ENCODE data around the gene CLTRN.

Gene CLTRN

GRCh38 chrX:15644560-15644872, 20.1 kb downstream of the CLTRN start:
- Histone ChIP-seq H4K20me1 (ENCODE audit: insufficient read depth, low read length) (no peaks in the 10 kb centered on the region), H3K9ac (ENCODE audit: low read length) (no peak overlapping the region), H3K9me3 (replicated peaks; ENCODE audit: insufficient read depth, low read length) (no peaks in the 10 kb centered on the region), H3K27me3 (replicated peaks; ENCODE audit: insufficient read depth, low read length) (no peaks in the 10 kb centered on the region), H3K79me2 (ENCODE audit: low read length) (no peaks in the 10 kb centered on the region), H3F3A (ENCODE audit: insufficient read depth, low read length) (no peaks in the 10 kb centered on the region), H3K4me2 (ENCODE audit: low read depth, low read length) (no peak overlapping the region), H3K4me3 (ENCODE audit: low read length) (no peak overlapping the region), H3K36me3 (replicated peaks; ENCODE audit: insufficient read depth, low read length) (no peaks in the 10 kb centered on the region), H3K4me1 (ENCODE audit: low read length) (no peaks in the 10 kb centered on the region), H2AFZ (ENCODE audit: low read length) (no peak overlapping the region), H3K27ac (ENCODE audit: low read length) (no peak overlapping the region), H3K9me2 (replicated peaks; ENCODE audit: insufficient read depth, low read length) (no peaks in the 10 kb centered on the region)
- no peak for DNase-seq
- TF ChIP-seq EZH2phosphoT487 (IDR thresholded peaks at IDR 0.05; ENCODE audit: low read length) (no peak), CTCF (IDR thresholded peaks at IDR 0.05; ENCODE audit: low read length) (no peak), EZH2 (optimal IDR thresholded peaks at IDR 0.05; ENCODE audit: low read depth, low read length) (no peak)

GRCh38 chrX:15643786-15644559, 20.6 kb downstream of the CLTRN start:
- H3K9ac ChIP-seq (ENCODE audit: low read length) = no peak overlapping the region
- no peak for DNase-seq
- H3K36me3 ChIP-seq (replicated peaks; ENCODE audit: insufficient read depth, low read length) = no peaks in the 10 kb centered on the region
- H3K79me2 ChIP-seq (ENCODE audit: low read length) = no peaks in the 10 kb centered on the region
- H3K4me2 ChIP-seq (ENCODE audit: low read depth, low read length) = no peak overlapping the region
- no peaks in the 10 kb centered on the region for H3K27me3 ChIP-seq (replicated peaks; ENCODE audit: insufficient read depth, low read length)
- H3K4me3 ChIP-seq (ENCODE audit: low read length) = no peak overlapping the region
- H3K9me2 ChIP-seq (replicated peaks; ENCODE audit: insufficient read depth, low read length) = no peaks in the 10 kb centered on the region
- H3K4me1 ChIP-seq (ENCODE audit: low read length) = no peaks in the 10 kb centered on the region
- H2AFZ ChIP-seq (ENCODE audit: low read length) = no peak overlapping the region
- H4K20me1 ChIP-seq (ENCODE audit: insufficient read depth, low read length) = no peaks in the 10 kb centered on the region
- TF ChIP-seq EZH2phosphoT487 (IDR thresholded peaks at IDR 0.05; ENCODE audit: low read length) (no peak), CTCF (IDR thresholded peaks at IDR 0.05; ENCODE audit: low read length) (no peak)
- no peaks in the 10 kb centered on the region for H3K9me3 ChIP-seq (replicated peaks; ENCODE audit: insufficient read depth, low read length)
- no peak overlapping the region for H3K27ac ChIP-seq (ENCODE audit: low read length)
- no peaks in the 10 kb centered on the region for H3F3A ChIP-seq (ENCODE audit: insufficient read depth, low read length)

DNA sequence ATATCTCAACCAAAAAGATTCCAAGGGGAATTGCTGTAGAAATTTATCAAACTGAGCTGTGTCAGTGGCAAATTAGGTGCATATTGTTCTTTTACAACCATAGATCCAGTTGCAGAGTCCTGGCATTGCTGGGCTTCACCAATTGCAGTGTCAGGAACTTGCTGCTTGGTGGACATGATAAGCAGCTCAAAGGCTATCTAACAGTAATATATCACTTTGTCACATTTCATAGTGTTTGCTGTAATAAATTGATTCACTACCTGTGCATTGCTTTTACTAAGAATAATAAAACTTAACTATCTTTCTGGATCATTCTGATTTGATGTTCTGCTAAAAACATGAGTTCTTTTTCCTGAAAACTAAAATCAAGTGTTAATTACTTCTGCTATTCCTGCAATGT, 33.0 kb downstream of the CLTRN start:
- Histone ChIP-seq H3K4me3 (ENCODE audit: low read length) (no peak overlapping the region), H2AFZ (ENCODE audit: low read length) (no peak overlapping the region), H3K4me1 (ENCODE audit: low read length) (no peaks in the 10 kb centered on the region), H3K9ac (ENCODE audit: low read length) (no peak overlapping the region), H3F3A (ENCODE audit: insufficient read depth, low read length) (no peaks in the 10 kb centered on the region), H3K36me3 (replicated peaks; ENCODE audit: insufficient read depth, low read length) (no peaks in the 10 kb centered on the region), H3K9me2 (replicated peaks; ENCODE audit: insufficient read depth, low read length) (no peaks in the 10 kb centered on the region), H3K4me2 (ENCODE audit: low read depth, low read length) (no peak overlapping the region), H3K9me3 (replicated peaks; ENCODE audit: insufficient read depth, low read length) (no peaks in the 10 kb centered on the region), H3K79me2 (ENCODE audit: low read length) (no peaks in the 10 kb centered on the region), H3K27me3 (replicated peaks; ENCODE audit: insufficient read depth, low read length) (no peaks in the 10 kb centered on the region), H3K27ac (ENCODE audit: low read length) (no peak overlapping the region), H4K20me1 (ENCODE audit: insufficient read depth, low read length) (no peaks in the 10 kb centered on the region)
- no peak for DNase-seq
- TF ChIP-seq CTCF (IDR thresholded peaks at IDR 0.05; ENCODE audit: low read length) (no peak), EZH2 (optimal IDR thresholded peaks at IDR 0.05; ENCODE audit: low read depth, low read length) (no peak), EZH2phosphoT487 (IDR thresholded peaks at IDR 0.05; ENCODE audit: low read length) (no peak)

Data from MM.1S (cell line).